HFFc6 (cell line): ENCODE measurements around the gene HS1BP3. TPM values are rescaled to one million over a fixed set of nuclear protein-coding genes. Genes with fewer than 3 reads are reported as not detected.

Experiments used
- DNase-seq: peaks from one replicate; pipeline ENCODE4 v3.0.0-alpha.2; 2018
- H3K27ac Mint-ChIP-seq: 2 replicates; pipeline ENCODE4 v1.8.0; 2020; ENCODE audit warnings: mild to moderate bottlenecking, mixed read lengths
- H3K27me3 Mint-ChIP-seq: 2 replicates; pipeline ENCODE4 v1.8.0; 2021; ENCODE audit warnings: mild to moderate bottlenecking, moderate library complexity, mixed read lengths; ENCODE audit not compliant: insufficient read depth
- H3K36me3 Mint-ChIP-seq: 2 replicates; pipeline ENCODE4 v1.8.0; 2021; ENCODE audit warnings: low read depth, mixed read lengths
- H3K4me1 Mint-ChIP-seq: 2 replicates; pipeline ENCODE4 v1.8.0; 2020; ENCODE audit warnings: low read depth, mixed read lengths
- H3K4me3 Mint-ChIP-seq: 2 replicates; pipeline ENCODE4 v1.8.0; 2020; ENCODE audit warnings: mild to moderate bottlenecking, moderate library complexity, mixed read lengths
- H3K9me3 Mint-ChIP-seq: 2 replicates; pipeline ENCODE4 v1.8.0; 2020; ENCODE audit warnings: mild to moderate bottlenecking, mixed read lengths
- CTCF ChIP-seq: fragments of 200-600 bp; sonication (generic); IDR thresholded peaks from 2 replicates; pipeline ENCODE4 v1.5.0; 2021; ENCODE audit warnings: antibody characterized with exemption, mild to moderate bottlenecking
- total RNA-seq, 6 experiments: library from RNA; stranded (reverse); fragmentation: NEBNext Ultra II Directional; extraction: Animal tissue kit (Norgen Biotek cat#: 25700); gene quantifications; 2 replicates in 1 of 6; 3 replicates in 5 of 6; pipeline ENCODE4 v1.2.3, GENCODE V29; 2021

The HS1BP3 gene
- total RNA-seq, 6 experiments from 2014 or later: 12.7 to 17.3 (median 15.8) TPM

DNA sequence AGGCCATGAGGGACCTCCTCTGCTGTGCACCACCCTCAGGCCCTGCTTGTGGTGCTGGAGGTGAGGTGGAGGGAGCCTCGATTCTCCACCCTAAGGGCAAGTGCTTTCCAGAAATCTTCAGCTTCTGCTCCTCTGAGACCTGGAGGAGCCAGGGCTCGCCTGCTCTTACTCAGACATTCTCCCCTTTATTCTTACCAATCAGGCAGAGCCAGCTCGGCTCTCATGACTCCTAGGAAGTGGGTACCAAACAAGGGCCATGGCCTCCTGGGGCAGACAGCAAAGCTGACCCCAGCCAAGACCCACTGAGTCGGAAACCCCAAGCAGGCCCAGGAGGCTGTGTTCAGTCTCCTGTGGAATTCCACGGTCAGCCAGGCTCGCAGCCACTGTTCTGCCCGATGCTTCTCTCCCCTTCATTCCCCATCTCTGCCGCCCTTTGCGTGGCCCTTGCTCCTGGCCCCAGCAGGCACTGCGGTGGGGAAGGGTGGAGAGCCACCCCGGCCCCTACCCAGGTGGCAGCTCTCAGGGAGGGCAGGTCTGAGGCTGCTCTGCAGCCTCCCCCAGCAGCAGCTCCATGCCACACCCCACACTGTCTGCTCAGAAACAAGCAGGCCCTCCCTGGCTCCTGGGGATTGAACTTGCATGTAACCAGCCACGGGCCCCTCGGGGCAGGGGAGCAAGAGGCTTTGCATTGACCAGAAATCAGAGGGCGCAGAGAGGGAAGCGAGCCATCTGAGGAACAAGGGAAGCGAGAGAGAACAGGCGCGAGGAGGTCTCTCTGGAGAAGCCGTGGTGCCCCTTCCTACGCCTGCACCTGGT lies 24.0 kb downstream of the HS1BP3 start:
- Mint-ChIP-seq H3K36me3 (no peaks in the 10 kb centered on the region), H3K27ac (no peak overlapping the region), H3K4me1 (no peaks in the 10 kb centered on the region; the same call in 1 of the 2 replicates), H3K4me3 (no peak overlapping the region), H3K9me3 (no peaks in the 10 kb centered on the region), H3K27me3 (peaks cover 5% of the 10 kb centered on the region; the same call in 1 of the 2 replicates)
- no peak for DNase-seq
- TF ChIP-seq CTCF: no peak

DNA sequence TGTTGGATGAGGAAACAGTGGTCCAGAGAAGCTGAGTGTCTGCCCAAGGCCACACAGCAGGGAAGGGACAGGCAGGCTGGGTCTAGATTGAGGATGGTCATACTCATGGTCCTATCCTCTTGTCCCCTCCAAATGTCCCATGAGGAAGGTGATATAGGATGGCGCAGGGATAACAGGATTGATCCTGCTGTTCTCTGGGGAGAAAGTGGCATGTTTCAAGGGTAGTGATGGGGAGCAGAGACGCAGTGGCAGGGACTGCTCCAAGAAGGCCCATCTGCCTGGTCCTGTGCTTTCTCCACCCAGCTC lies 24.6 kb downstream of the HS1BP3 start:
- Mint-ChIP-seq H3K36me3 (no peaks in the 10 kb centered on the region), H3K4me3 (no peak overlapping the region), H3K4me1 (no peaks in the 10 kb centered on the region; the same call in 1 of the 2 replicates), H3K27ac (no peak overlapping the region), H3K9me3 (no peaks in the 10 kb centered on the region), H3K27me3 (peaks cover 5% of the 10 kb centered on the region; the same call in 1 of the 2 replicates)
- no peak for DNase-seq
- no peak for TF ChIP-seq CTCF

DNA sequence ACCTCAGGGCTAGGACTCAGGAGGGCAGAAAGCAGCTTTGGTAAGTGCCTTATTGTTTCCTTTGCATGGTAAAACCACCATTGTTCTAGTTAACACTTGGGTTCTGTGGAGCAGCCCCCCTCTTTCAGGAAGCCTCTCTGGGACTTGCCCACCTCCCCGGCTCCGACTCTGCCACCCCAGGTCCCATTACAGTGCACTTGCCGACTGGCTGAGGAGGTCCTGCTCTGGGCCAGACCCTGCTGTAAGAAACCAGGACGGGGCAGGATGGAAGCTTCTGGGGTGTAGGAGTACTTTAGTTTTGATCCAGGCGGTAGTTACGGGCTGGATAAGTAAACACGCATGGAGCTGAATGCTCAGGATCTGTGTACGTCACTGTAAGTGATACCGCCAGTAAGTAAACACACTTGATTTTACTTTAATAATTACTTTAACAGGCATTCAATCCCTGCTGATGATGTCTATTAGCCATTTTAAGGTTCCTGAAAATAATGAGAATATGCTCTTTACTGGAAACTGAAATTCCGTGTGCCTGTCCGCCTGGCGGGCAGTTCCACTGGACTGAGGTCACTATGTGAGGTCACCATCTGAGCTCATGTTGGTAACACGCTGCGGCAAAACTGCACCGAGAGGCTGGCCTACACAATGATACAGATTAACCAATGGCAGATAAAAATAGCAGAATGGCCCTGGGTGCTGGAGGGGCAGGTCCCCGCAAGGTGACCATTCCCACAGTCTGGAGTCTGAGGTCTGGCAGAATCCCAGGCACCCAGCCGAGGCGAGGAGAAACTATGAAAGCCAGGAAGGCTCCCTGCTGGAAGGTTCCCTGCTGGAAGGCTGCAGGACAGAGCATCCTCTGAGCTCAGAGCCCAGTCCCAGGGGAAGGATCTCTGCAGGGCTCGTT lies 25.2 kb downstream of the HS1BP3 start:
- Mint-ChIP-seq H3K27ac (no peak overlapping the region), H3K4me1 (no peaks in the 10 kb centered on the region; the same call in 1 of the 2 replicates), H3K9me3 (no peaks in the 10 kb centered on the region), H3K27me3 (peaks cover 5% of the 10 kb centered on the region; the same call in 1 of the 2 replicates), H3K4me3 (no peak overlapping the region), H3K36me3 (0 out of 2 replicates have a peak, but pooled peaks cover 1% of the 10 kb centered on the region)
- DNase-seq: no peak
- TF ChIP-seq CTCF: no peak

DNA sequence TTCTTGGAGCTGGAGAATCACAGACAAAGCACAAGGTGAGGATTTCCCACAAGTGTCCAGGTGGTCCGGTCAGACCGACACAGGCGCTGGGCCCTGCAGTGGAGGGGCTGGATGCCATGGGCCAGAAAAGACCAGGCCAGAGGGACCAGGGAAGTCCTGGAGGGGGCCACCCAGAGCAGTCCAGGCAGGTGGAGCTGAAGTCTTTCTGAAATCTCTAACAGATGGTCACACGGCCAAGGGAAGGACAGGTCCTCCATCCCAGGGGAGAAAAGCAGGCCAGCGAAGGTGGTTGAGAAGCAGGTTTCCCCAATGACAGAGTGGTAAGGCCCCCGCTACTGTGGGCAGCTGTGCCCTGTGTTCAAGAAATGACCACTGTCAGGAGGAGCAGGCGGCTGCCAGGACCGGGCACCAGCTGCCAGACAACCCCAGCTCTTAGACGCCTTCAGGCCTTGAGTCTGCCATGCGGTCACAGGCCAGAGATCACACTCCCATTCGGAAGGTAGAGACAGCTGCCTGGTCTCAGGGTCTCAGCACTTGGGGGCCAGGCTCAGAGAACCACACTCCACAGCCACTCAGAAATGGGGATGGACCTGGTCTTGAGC lies 25.9 kb downstream of the HS1BP3 start:
- Mint-ChIP-seq H3K36me3 (0 out of 2 replicates have a peak, but pooled peaks cover 6% of the 10 kb centered on the region), H3K9me3 (no peaks in the 10 kb centered on the region), H3K4me3 (no peak overlapping the region), H3K4me1 (no peaks in the 10 kb centered on the region; the same call in 1 of the 2 replicates), H3K27me3 (peaks cover 5% of the 10 kb centered on the region; the same call in 1 of the 2 replicates), H3K27ac (no peak overlapping the region)
- DNase-seq: no peak
- TF ChIP-seq CTCF: no peak

- Mint-ChIP-seq H3K4me3 (no peak overlapping the region), H3K27me3 (peaks cover 5% of the 10 kb centered on the region; the same call in 1 of the 2 replicates), H3K4me1 (peaks cover 4% of the 10 kb centered on the region; the same call in 1 of the 2 replicates), H3K36me3 (0 out of 2 replicates have a peak, but pooled peaks cover 6% of the 10 kb centered on the region), H3K9me3 (no peaks in the 10 kb centered on the region), H3K27ac (no peak overlapping the region)
- no peak for TF ChIP-seq CTCF
- no peak for DNase-seq
Measured at GRCh38 chr2:20624156-20624883, 26.6 kb downstream of the HS1BP3 start.
